Frontal cortex (tissue), 4 donors: ENCODE results near the gene SLC16A3. TPM values are rescaled to one million over a fixed set of nuclear protein-coding genes. Genes with fewer than 3 reads are reported as not detected.
A peak's percentile ranks its signal among the peaks of the same experiment; 100 is the strongest.
"Not testable (repeated sequence)": the region's sequence is repeated elsewhere in the genome, so short reads cannot be mapped to it uniquely, and the experiment has no call there.

Experiments used
- DNase-seq, 2 donors: peaks; one replicate each; pipeline ENCODE4 v3.0.0; 2012; ENCODE audit warnings: low spot score in 2 of 2
- FAIRE-seq: peaks from 2 replicates; lab custom pipeline; 2012; peaks lifted over from hg19 to GRCh38; lab: Jason Lieb, UNC
- total RNA-seq: library from RNA; depleted of rRNA; stranded (reverse); fragments of >200 nt; gene quantifications from one replicate; pipeline ENCODE4 v1.2.3, GENCODE V29; 2014
- donor health status: control.
- donor health status: control.
- donor health status: control.

Gene SLC16A3
- total RNA-seq, 1 donor from 2014 or later: 2.0 TPM

DNA sequence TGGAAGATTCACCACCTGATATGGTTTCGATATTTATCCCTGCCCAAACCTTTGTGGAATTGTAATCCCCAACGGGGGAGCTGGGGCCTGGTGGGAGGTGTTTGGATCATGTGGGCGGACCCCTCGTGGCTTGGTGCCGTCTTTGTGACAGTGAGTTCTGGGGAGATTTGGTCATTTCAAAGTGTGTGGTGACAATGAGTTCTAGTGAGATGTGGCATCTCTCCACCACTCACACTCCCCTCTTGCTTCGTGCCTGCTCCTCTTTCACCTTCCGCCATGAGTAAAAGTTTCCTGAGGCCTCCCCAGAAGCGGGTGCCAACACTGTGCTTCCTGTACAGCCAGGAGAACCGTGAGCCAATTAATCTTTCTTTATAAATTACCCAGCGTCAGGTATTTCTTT, 25.9 kb upstream of the SLC16A3 start:
- FAIRE-seq: no peak

DNA sequence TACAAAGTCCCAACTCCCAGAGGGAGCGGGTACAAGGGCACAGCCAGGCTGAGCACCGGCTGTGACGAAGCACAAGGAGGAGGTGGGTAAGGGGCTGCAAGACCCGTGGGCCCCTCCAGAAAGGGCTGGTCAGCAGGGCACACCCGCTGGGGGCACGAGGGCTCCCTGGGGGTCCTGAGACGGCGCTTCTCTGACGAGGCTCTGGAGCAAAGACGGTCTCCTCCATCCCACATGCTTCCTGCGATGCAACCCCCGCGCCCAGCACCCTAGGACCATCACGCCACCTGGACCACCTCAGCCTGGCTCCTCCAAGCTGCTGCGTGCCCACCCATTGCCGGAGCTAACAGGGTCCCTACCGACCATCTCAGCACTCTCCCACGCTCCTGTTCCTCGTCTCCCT, 24.9 kb upstream of the SLC16A3 start:
- no peak for DNase-seq
- FAIRE-seq: no peak

More for the DNA sequence above, 25.9 kb upstream of the SLC16A3 start:
- no peak for DNase-seq

DNA sequence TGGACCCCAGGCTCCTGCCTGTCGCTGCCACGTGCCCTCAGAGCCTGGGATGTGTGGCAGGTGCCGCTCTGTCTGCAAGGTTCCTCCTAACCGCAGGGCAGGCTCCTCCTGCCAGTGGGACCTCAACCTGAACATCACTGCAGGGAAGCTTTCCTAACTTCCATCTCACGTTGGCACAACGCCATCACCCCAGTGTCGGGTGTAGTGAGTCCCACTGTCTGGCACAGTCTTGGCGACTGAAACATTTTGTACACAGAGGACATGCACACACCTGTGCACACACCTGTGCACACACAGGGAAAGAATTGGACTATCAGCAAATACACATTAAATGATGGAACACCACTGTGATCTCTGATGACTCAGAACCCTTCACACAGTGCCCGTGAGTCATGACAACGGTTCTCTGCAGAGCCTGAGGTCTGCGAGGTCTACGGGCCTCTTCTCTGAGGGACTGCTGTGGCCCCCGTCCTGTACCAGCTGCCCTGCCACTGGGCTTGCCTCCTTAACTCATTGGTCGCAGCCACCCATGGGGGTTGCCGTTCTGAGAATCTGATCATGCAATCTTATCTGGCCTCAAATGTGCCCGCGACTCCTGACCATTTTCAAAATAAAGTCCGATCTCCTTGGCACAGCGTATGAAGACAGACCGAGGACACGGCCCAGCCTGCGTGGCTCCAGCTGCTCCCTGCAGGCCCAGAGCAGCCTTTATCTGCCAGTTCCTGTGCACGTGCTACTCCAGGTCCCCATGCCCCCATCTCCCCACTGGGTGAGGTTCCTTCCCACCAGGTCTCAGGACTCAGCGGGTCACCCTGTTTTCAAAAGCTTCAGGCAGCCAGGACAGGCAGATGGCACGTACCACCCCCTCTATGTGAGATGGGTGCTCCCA, 23.8 kb upstream of the SLC16A3 start:
- no peak for FAIRE-seq
- no peak for DNase-seq

DNA sequence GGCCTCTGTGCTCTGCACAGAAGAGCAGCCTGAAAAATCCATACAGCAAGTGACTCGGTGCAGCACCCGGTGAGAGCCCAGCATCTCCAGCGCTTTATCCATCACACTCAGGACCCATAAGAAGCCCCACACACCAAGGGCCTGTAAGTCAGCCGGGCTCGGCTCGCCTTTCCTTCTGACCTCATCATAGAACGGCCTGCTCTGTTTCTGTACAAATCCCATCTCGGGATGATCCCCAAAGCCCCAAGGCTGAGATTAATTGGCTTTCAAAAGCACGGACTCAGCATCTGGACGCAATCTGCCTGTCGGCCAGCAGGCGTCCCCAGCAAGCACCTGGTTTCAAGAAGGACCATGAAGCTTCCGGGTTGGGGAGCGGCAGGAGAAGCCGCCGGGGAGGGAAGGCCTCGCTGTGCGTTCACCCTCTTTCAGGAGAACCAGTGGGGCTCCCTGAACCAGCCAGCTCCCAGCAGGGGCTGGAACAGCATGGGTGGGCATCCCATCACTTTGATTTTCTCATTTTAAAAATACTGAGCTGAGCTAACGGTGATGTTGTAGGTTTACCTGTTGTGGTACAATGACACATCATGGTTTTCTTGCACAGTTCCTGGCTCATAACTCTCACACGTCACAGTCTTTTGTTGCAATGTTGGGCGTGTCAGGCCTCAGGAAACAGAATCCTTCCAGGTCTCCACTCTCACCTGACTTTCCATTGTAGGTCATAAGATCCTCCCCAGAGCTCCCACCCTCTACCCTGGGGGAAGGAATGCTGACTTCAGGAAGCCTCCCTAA, 22.9 kb upstream of the SLC16A3 start:
- peak; percentile 67 to 81 for DNase-seq
- FAIRE-seq: no peak

DNA sequence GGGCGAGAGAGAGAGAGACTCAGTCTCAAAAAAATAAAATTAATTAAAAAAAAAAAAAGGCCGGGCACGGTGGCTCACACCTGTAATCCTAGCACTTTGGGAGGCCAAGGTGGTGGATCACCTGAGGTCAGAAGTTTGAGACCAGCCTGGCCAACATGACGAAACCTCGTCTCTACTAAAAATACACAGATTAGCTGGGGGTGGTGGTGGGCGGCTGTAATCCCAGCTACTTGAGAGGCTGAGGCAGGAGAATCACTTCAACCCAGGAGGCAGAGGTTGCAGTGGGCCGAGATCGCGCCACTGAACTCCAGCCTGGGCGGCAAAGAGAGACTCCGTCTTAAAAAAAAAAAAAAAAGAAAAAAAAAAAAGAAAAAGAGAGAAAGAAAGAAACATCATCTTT, 18.2 kb upstream of the SLC16A3 start:
- not testable (repeated sequence) for FAIRE-seq, DNase-seq

DNA sequence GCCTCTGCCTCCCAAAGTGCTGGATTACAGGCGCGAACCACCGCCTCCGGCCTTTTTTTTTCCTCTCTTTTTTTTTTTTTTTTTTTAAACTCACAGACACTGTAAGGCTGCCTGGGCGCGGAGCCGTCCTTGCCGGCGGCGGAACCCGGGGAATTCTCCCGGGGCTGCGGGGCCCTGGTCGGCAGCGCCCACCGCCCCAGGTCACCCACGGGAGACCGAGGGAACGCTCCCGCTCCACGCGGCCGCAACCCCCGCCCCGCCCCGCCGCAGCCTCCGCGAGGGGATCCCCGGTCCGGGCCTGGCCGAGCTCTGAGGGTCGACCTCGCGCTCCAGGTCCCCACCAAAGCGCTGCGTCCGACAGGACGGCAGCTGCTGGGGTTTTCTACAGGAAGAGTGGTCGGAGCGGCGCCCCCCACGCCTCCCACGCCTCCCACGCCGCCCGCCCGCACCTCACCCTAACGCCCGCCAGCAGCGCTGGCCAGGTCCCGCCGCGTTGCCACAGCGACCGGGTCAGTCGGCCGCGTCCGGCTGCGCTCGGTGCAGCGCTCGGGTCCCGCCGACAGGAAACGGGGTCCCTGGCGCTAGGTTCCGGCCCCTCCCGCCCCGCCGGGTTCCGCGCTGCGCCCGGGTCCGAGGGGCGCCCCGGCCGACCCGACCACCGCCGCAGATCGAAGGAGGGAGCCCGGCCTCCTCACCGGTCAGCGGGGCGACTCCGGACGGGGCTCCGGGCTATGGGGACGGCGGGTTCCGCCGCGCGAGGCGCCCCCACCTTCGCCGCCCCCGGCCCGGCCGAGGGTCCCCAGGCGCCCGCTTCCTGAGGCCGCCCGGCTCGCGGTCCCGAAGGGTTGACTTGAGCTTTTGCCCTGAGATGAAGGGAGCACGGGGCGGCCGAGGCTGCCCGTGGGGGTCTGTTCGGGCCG, 16.3 kb upstream of the SLC16A3 start, which contains the start of gene CCDC57:
Gene CCDC57, minus strand, starts transcription at position 512 of the 920 bp plus-strand sequence. CDS start 10,898 bp downstream, outside the sequence.
- no peak for FAIRE-seq
- DNase-seq: peak; percentile 94 to 96

DNA sequence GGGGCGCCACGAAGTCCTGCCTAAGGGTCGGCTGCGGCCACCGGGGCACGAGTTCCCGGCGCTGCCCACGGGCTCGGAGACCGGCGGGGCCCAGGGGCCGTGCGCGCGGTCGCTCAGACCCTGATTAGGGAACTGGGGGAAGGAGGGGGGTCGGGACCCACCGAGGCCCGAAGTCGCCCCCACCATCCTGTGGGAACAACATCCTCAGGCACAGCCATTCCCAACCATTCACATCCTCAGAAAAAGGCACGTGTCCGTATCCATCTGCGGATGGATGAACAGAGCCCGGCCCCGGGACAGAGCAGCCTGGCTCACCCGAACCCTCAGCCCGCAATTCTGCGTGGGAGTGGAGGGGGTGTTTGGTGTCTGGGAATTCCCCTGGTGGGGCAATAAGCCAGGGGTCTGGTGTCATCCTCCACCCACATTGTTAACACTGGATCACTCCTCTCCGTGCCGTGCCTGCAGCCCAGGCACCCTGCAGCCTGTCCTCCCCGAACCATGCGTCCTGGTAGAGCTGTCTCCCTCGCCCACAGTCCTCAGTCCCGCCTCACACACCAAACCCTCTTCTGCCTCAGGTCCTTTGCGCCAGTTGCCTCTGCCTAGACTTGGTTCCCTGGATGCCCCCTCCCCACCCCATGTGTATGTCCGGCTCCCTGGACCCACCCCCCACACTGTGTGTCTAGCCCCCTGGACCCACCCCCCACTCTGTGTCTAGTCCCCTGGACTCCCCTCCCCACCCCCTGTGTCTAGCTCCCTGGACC, 15.4 kb upstream of the SLC16A3 start:
- no peak for FAIRE-seq
- DNase-seq: peak; percentile 83 to 90

DNA sequence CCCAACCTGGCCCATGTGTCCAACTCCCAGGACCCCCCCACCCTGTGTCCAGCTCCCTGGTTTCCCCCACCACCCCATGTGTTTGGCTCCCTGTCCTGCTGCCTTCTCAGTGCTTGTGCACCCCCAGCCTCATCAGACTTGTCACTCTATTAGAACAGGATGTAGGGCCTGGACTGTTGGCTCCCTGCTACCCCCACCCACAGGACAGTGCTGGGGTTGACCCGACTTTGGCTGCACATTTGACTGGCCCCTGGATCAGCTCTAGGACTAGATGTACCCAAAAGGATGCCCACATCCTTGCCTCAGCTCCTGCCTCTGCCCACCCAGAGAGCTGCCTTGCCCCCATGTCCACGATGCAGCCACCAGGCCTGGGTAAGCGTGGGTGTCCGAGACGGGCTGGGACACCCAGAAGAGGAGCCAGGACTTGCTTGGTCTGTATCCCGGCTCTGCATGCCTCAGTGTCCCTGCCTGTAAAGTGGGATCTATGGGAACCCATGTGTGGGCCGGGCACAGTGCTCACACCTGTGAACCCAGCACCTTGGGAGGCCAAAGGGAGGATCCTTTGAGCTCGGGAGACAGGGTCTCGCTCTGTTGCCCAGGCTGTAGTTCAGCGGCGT, 14.7 kb upstream of the SLC16A3 start:
- FAIRE-seq (no peak), DNase-seq (no peak)

DNA sequence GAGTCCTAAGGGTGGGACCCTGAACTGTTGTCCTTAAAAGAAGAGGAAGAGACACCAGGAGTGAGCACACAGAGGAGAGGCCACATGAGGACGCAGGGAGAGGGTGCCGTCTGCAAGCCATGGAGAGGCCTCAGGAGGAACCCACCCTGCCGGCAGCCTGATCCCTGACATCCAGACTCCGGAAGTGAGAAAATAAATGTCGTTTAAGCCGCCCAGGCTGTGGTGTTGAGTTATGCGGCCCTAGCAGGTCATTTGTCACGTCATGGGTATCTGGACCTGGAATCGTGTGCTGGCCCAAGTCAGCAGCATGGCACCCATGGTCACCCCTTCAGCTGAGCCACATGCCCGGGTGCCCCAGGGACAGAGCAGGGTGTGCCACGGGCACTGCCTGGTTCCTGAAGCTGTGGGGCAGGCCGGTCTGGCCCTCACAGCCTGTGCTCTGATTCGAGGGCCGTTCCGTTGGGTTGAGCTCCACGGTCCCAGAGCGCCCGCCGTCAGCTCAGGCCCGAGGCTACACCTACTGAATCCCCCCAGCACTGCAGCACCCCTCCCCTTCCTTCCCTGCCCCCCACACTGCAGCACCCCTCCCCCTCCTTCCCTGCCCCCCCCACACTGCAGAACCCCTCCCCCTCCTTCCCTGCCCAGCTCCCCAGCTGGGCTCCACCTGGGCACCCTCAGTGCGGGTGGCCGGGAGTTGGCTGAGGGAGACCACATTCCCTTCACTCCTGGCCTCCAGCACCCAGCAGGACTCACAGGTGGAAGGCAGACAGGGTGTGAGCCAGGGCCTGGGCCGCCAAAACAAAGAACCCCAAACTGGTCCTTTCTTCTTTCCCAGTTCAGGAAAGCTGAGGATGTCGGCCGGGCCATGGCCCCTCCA, 13.5 kb upstream of the SLC16A3 start:
- no peak for FAIRE-seq
- peak in 1 of 2 donors; percentile 28 for DNase-seq

DNA sequence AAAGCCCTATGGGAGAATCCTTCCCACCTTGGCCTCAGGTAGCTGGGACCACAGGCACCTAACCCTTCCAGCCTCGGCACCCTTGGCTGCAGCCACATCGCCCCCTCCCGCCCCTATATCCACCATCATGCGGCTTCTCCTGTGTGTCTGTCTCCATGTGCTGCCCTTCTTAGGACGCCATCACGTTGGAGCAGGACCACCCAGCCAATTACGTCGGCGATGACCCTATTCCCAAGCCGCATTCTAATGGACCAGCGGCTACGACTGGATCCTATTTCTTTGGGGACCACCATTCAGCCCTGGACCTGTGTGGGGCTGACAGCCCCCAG, 12.9 kb upstream of the SLC16A3 start:
- no peak for FAIRE-seq

DNA sequence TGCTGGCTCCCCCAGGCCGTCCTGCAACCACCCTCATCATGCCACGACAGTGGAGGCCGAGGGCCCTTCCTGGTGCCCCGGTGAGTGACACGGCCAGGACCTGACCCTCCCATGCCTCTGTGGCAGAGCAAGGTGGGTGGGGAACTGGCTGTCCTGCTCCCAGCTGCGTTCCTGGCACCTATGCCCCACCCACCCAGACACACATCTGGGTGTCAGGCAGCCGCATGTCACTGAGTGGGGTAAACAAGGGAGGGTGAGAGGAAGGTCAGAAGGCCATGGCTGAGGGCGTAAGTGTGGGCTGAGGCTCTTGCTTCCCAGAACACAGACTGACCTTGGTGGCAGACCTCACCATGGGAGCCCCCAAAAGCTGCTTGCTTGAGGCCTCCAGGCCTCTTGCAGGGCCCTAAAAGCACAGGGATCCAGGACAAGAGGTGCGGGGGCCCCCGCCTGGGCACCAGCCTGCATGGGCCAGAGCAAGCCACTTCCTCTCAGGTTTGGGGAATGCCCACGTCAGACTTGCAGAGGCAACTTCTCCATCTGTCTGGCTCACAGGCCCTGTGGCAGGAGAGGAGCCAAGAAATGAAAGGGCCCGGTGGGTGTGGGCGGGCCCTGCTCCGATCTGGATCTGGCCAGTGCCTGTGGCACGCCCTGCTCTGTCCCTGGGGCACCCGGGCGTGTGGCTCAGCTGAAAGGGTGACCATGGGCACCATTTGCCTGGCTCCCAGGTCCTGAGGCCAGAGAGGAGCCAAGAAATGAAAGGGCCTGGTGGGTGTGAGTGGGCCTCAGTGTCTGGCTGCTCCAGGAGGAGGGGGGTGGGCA, 12.3 kb upstream of the SLC16A3 start:
- DNase-seq (peak in 1 of 2 donors; percentile 45), FAIRE-seq (no peak)

More for the DNA sequence above, 12.9 kb upstream of the SLC16A3 start:
- no peak for DNase-seq

DNA sequence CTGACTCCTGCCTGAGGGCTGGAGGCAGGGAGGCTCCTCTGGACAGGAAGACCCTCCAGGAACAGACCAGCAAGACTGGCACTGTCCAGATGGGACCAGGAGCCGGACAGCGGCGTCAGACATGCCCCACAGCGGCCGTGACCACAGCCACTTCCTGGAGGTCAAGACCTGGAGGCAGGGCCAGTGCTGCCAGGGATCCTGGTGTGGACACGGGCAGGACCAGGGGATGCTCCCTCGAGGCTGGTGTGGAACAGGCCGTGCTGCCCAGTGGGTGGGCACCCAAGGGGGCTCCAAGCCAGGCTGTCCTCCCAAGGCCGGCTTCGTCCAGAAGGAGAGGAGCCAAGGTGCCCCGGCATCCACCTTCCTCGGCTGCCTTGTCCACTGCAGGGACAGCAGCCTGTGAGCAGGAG, 11.7 kb upstream of the SLC16A3 start:
- no peak for FAIRE-seq
- DNase-seq: peak in 1 of 2 donors; percentile 17

DNA sequence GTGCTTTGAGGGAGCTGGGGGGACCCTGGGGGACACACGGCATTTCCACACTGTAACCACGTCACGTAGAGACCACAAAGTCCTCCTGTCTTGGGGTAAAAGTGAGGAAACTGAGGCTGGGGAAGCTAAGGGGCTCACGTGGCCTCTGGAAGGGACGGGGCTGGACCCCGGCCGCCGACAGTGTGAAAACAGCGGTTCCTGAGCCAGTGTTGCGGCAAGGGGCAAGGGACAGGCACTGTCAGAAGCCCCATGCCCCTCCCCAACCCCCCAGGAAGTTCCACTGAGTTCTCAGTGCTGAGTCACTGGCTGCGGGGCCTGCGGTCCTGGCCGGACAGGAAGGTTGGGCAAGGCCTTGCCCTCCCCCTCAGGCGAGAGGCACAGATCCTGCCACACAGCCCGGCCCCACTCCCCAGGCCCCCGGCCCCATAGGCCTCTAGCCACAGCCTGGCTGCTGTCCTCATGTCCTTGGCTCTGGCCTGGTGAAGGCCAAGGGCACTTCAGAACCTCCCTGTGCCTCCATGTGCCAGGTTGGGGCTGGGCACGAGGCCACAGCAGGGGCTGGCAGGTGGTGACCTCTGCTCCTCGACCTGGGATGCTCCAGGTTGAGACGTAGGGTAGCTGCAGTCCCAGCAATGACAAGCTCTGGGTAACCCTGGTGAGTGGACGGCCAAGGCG, 11.2 kb upstream of the SLC16A3 start:
- FAIRE-seq: no peak
- peak in 1 of 2 donors; percentile 24 for DNase-seq

DNA sequence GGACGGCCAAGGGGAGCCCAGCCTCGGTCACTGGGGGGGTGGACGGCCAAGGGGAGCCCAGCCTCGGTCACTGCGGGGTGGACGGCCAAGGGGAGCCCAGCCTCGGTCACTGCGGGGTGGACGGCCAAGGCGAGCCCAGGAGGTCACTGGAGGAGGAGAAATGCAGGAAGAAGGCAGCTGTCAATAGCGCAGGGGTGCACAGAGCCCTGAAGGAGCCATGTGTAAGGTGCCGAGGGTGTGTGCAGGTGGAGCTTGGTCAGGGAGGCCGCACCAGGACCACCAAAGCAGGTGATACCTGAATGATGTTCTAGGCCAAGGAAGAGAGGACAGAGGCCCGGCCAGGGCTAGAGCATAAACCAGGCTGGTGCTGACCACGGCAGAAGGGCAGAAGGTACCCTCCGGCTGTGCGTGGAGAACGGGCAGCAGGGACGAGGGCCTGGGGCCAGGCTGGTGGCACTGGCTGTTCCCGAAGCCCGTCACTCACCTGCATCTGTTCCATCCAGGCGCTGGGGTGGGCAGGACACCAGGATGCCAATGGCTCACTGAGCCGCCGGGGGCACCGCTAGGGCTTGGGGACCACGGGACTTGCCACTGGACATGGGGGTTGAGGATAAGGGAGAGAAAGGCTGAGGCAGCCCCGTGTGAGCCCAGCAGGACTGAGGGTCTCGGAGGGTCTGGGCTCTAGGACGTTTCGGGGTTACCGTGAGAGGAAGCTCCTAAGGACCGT, 10.3 kb upstream of the SLC16A3 start:
- DNase-seq: no peak
- FAIRE-seq: no peak

DNA sequence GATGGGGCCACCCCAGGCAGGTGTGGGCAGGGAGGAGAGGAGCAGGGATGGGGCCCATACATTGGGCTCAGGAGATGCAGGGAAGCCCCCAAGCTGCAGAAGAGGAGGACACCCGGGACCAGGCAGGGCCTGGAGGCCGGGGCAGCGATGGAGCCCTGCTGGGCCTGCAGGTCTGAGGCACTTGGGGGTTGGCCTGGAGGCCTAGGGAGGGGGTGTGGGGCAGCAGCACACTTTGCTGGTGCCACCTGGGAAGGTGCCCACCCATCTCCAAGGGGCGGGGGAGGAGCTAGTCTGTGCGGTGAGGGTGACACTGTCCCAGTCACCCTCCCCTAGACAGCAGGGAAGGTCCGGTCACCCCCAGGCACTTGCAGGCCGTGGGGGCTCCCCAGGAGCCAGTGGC, 9.8 kb upstream of the SLC16A3 start:
- FAIRE-seq (no peak), DNase-seq (no peak)
